HepG2 (cell line): ENCODE measurements around the gene NKD1.

Experiments used
- JUN ChIP-seq: sonication (generic); formaldehyde crosslinking; IDR thresholded peaks from 2 replicates; pipeline ENCODE4 v1.4.0; 2020; ENCODE audit warnings: mild to moderate bottlenecking, missing genetic modification reagents
- KDM4B ChIP-seq: sonication (generic); formaldehyde crosslinking; IDR thresholded peaks from 2 replicates; pipeline ENCODE4 v1.4.0; 2020; ENCODE audit warnings: missing genetic modification reagents

DNA sequence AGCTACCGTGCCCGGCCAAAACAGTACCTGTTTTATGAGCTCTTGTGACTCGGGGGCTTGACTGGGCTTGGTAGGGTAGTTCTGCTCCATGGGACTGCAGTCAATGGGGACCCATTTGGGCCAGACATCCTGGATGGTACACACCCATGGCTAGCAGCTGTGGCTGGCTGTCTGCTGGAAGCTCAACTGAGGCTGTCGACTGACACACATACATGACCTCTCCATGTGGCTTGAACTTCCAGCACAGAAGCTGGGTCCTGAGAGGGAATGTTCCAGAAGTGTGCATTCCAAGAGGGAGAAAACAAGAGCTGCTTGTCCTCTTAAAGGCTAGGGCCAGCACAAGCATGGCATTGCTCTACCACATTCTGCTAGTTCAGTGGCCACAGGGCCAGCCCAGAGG is 14.9 kb upstream of the NKD1 start:
- TF ChIP-seq JUN (CRISPR knock-in tag): no peak
- no peak for TF ChIP-seq KDM4B (CRISPR knock-in tag)
